C4-2B (cell line): Measurements from ENCODE around the gene ZSCAN12.
"Not testable (repeated sequence)": the region's sequence is repeated elsewhere in the genome, so short reads cannot be mapped to it uniquely, and the experiment has no call there.

Experiments
- H3K27ac ChIP-seq: fragments of 450-650 bp; 2 replicates; pipeline ENCODE4 v1.5.1; 2017
- CTCF ChIP-seq: fragments of 450-650 bp; conservative IDR thresholded peaks from 2 replicates; pipeline ENCODE4 v1.5.1; 2017; ENCODE audit warnings: mild to moderate bottlenecking
- ZFX ChIP-seq: fragments of 450-650 bp; IDR thresholded peaks from 2 replicates; pipeline ENCODE4 v1.6.1; 2017

Gene ZSCAN12

GRCh38 chr6:28399350-28400121, at the start of gene ZSCAN12:
ZSCAN12 (minus strand) TSS chr6:28399747; CDS start chr6:28398405, 1,342 bp downstream.
- H3K27ac ChIP-seq, result no peak within 1 kb of the TSS
- TF ChIP-seq CTCF (no peak), ZFX (no peak)

DNA sequence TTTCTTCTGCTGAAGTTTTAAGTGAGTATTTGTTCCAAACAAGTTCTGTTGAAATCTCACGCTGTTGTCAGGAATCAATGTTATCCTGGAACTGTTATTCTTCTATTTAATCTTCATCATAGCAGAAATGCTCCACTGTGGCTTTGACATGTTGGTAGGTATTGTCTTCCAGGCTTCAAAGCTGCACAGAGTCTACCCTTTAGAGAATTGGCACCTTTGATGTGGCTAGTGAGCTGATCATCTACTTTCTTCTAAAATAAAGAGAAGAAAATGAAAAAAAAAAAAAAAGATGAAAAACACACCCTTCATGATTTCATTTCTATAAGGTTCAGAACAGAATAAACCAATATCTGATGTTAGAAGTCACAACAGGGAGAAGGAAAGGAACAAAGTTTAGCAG, 49.5 kb upstream of the ZSCAN12 start:
- TF ChIP-seq CTCF (no peak), ZFX (no peak)
- no peak overlapping the region for H3K27ac ChIP-seq

GRCh38 chr6:28447512-28447906, 48.0 kb upstream of the ZSCAN12 start:
- not testable (repeated sequence) for H3K27ac ChIP-seq

GRCh38 chr6:28446818-28447511, 47.4 kb upstream of the ZSCAN12 start:
- no peak overlapping the region for H3K27ac ChIP-seq
- TF ChIP-seq CTCF (no peak), ZFX (no peak)

GRCh38 chr6:28444759-28445158, 45.2 kb upstream of the ZSCAN12 start:
- not testable (repeated sequence) for H3K27ac ChIP-seq

GRCh38 chr6:28443112-28443773, 43.7 kb upstream of the ZSCAN12 start, which contains the start of gene ZSCAN23:
ZSCAN23 (minus strand) TSS chr6:28443491; CDS start chr6:28436266, 7,225 bp downstream.
- H3K27ac ChIP-seq, result peak within 1 kb of the TSS; percentile 72
- TF ChIP-seq CTCF (no peak), ZFX (no peak)

- H3K27ac ChIP-seq, result peak overlapping the region; percentile 72; the same call in 1 of the 2 replicates
- TF ChIP-seq CTCF (no peak), ZFX (no peak)
Observed at GRCh38 chr6:28442586-28442985, 43.0 kb upstream of the ZSCAN12 start.

- no peak overlapping the region for H3K27ac ChIP-seq
- no peak for TF ChIP-seq CTCF
- no peak for TF ChIP-seq ZFX
Observed at GRCh38 chr6:28436404-28436803, 36.9 kb upstream of the ZSCAN12 start.
